GM12892 (cell line): ENCODE data around the gene SUPT16H.

ENCODE experiments used
- POLR2A ChIP-seq: IDR thresholded peaks from 2 replicates; pipeline ENCODE4 v1.6.1; 2011; ENCODE audit warnings: low read depth, low read length, control low read depth
- POLR2AphosphoS5 ChIP-seq: IDR thresholded peaks from 2 replicates; pipeline ENCODE4 v1.6.1; 2011; ENCODE audit warnings: low read depth, low read length, control low read depth

- no peak for TF ChIP-seq POLR2AphosphoS5
- TF ChIP-seq POLR2A = no peak
These were observed 76.2 kb downstream of the SUPT16H start for GRCh38 chr14:21307637-21308036.
